ENCODE measurements around the gene CAMK4. TPM values are rescaled to one million over a fixed set of nuclear protein-coding genes. Genes with fewer than 3 reads are reported as not detected.

The CAMK4 gene
- total RNA-seq, 1 donor from 2014 or later: 34.5 TPM

DNA sequence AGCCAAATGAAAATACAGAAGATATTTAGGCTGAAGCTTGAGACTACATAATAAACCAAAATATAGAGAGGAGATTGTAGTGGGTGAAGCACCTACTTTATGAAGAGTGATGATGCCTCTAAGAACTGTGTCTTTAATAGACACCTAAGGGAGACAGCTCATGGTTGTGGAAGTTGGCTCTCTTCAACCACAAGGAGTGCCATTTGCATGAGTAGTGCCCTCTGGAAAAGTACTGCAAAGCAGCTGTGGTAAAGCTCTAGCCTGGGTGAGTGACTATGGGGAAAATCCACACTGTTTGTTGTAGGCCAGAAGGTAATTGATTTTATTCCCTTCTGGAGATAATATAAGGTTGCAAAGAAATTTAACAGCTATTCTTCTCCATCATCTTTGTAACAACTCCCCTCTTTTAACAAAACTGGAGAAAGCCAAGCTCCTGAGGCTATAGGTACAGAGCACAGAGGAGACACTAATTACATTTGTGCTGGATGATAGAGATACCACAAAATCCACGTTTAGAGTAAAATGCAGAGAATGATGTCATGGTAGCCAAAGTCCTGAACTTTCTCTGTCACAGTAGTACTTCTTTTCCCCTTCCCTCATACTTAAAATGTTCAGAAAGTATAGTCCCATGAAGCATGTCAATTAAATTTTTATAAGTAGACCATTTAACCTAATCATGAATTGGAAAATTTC lies 165.4 kb downstream of the CAMK4 start:
- TF ChIP-seq, protein P1, sequence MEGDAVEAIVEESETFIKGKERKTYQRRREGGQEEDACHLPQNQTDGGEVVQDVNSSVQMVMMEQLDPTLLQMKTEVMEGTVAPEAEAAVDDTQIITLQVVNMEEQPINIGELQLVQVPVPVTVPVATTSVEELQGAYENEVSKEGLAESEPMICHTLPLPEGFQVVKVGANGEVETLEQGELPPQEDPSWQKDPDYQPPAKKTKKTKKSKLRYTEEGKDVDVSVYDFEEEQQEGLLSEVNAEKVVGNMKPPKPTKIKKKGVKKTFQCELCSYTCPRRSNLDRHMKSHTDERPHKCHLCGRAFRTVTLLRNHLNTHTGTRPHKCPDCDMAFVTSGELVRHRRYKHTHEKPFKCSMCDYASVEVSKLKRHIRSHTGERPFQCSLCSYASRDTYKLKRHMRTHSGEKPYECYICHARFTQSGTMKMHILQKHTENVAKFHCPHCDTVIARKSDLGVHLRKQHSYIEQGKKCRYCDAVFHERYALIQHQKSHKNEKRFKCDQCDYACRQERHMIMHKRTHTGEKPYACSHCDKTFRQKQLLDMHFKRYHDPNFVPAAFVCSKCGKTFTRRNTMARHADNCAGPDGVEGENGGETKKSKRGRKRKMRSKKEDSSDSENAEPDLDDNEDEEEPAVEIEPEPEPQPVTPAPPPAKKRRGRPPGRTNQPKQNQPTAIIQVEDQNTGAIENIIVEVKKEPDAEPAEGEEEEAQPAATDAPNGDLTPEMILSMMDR (IDR thresholded peaks at IDR 0.05; ENCODE audit: unreplicated experiment): no peak
- peaks cover 4% of the 10 kb centered on the region for H3K4me1 Mint-ChIP-seq (ENCODE audit: unreplicated experiment)
- no peak for DNase-seq (ENCODE audit: low spot score)
- no peaks in the 10 kb centered on the region for H3K36me3 Mint-ChIP-seq (ENCODE audit: low read depth, unreplicated experiment)
- no peaks in the 10 kb centered on the region for H3K9me3 Mint-ChIP-seq (ENCODE audit: unreplicated experiment)
- no peaks in the 10 kb centered on the region for H3K27me3 Mint-ChIP-seq (ENCODE audit: unreplicated experiment)
- no peak overlapping the region for H3K4me3 Mint-ChIP-seq (ENCODE audit: unreplicated experiment)
- H3K27ac Mint-ChIP-seq (ENCODE audit: unreplicated experiment): no peak overlapping the region

DNA sequence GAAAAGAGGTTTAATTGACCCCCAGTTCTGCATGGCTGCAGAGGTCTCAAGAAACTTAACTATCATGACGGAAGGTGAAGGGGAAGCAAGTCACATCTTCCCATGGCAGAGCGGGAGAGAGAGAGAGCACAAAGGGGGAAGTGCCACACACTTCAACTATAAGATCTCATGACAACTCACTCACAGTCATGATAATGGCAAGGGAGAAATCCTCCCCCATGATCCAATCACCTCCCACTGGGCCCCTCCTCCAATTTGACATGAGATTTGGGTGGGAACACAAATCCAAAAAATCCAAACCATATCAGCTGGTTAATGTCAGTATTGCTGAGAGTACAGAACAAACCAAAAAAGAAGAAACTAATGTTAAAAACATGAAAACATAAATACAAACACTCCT lies 168.0 kb downstream of the CAMK4 start:
- no peak for DNase-seq (ENCODE audit: low spot score)
- TF ChIP-seq, protein P1 (IDR thresholded peaks at IDR 0.05; ENCODE audit: unreplicated experiment): no peak
- H3K27ac Mint-ChIP-seq (ENCODE audit: unreplicated experiment): no peak overlapping the region
- H3K4me3 Mint-ChIP-seq (ENCODE audit: unreplicated experiment): no peak overlapping the region
- no peaks in the 10 kb centered on the region for H3K36me3 Mint-ChIP-seq (ENCODE audit: low read depth, unreplicated experiment)
- H3K4me1 Mint-ChIP-seq (ENCODE audit: unreplicated experiment): no peaks in the 10 kb centered on the region
- no peaks in the 10 kb centered on the region for H3K27me3 Mint-ChIP-seq (ENCODE audit: unreplicated experiment)
- H3K9me3 Mint-ChIP-seq (ENCODE audit: unreplicated experiment): no peaks in the 10 kb centered on the region

DNA sequence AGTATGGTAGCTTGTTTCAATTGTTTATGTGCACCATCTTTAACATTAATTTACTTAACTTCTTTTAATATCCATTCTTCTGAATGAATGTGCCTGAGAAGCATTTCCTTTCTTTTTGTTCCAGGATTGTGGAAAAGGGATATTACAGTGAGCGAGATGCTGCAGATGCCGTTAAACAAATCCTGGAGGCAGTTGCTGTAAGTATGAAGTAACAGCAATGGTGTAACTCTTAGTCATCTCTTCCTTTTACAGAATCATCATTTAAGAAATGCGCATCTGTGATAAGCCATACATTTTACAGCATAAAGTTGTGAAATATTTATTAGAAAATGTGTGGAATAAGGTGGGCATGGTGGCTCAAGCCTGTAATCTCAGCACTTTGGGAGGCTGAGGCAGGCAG lies 170.4 kb downstream of the CAMK4 start:
- TF ChIP-seq, protein P1 (IDR thresholded peaks at IDR 0.05; ENCODE audit: unreplicated experiment): no peak
- no peaks in the 10 kb centered on the region for H3K4me1 Mint-ChIP-seq (ENCODE audit: unreplicated experiment)

DNA sequence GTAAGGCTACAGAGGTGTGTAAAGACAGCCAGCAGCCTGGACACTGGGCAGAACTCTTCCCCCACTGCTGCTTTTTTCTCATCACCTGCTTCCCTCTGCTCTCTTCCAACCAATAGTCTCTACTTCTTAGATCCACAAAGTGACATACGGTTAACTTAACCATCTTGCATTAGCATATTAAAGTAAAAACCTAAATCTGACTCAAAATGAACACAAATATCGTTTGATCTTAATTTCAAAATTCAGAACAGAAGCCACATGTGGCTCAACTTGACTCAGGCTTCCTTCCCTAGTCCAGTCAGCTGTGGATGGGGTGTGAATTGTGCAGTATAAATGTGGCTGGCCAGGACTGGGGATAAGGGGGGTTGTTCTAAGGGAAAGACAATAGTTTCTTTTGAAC lies 173.8 kb downstream of the CAMK4 start:
- no peak overlapping the region for H3K4me3 Mint-ChIP-seq (ENCODE audit: unreplicated experiment)
- no peak overlapping the region for H3K27ac Mint-ChIP-seq (ENCODE audit: unreplicated experiment)
- DNase-seq (ENCODE audit: low spot score): no peak
- no peaks in the 10 kb centered on the region for H3K9me3 Mint-ChIP-seq (ENCODE audit: unreplicated experiment)
- TF ChIP-seq, protein P1 (IDR thresholded peaks at IDR 0.05; ENCODE audit: unreplicated experiment): no peak
- peaks cover 6% of the 10 kb centered on the region for H3K36me3 Mint-ChIP-seq (ENCODE audit: low read depth, unreplicated experiment)
- no peaks in the 10 kb centered on the region for H3K4me1 Mint-ChIP-seq (ENCODE audit: unreplicated experiment)
- no peaks in the 10 kb centered on the region for H3K27me3 Mint-ChIP-seq (ENCODE audit: unreplicated experiment)

More for the DNA sequence above, 170.4 kb downstream of the CAMK4 start:
- Mint-ChIP-seq H3K36me3 (ENCODE audit: low read depth, unreplicated experiment) (no peaks in the 10 kb centered on the region), H3K9me3 (ENCODE audit: unreplicated experiment) (no peaks in the 10 kb centered on the region), H3K4me3 (ENCODE audit: unreplicated experiment) (no peak overlapping the region), H3K27me3 (ENCODE audit: unreplicated experiment) (no peaks in the 10 kb centered on the region), H3K27ac (ENCODE audit: unreplicated experiment) (no peak overlapping the region)
- no peak for DNase-seq (ENCODE audit: low spot score)

DNA sequence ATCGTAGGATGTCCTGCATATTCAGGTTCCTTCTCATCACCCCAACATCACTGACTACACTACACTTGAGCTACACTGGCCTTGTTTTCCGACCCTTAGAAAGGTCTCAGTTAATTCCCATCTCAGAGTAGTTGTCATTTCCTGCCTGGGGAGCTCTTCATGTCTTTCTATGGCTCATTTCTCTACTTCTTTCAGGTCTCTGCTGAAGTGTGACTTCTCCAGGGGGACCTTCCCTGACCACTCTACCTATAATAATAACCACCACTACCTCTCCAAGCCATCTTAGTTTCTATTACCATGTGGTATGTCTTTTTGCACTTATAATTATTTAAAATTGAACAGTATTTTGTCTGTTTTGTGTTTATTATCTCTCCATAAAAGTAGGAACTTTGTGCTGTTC lies 174.9 kb downstream of the CAMK4 start:
- H3K4me3 Mint-ChIP-seq (ENCODE audit: unreplicated experiment): no peak overlapping the region
- no peaks in the 10 kb centered on the region for H3K4me1 Mint-ChIP-seq (ENCODE audit: unreplicated experiment)
- H3K27ac Mint-ChIP-seq (ENCODE audit: unreplicated experiment): no peak overlapping the region
- TF ChIP-seq, protein P1 (IDR thresholded peaks at IDR 0.05; ENCODE audit: unreplicated experiment): no peak
- peaks cover 6% of the 10 kb centered on the region for H3K36me3 Mint-ChIP-seq (ENCODE audit: low read depth, unreplicated experiment)
- DNase-seq (ENCODE audit: low spot score): no peak
- no peaks in the 10 kb centered on the region for H3K27me3 Mint-ChIP-seq (ENCODE audit: unreplicated experiment)
- no peaks in the 10 kb centered on the region for H3K9me3 Mint-ChIP-seq (ENCODE audit: unreplicated experiment)
